ENCODE results near the gene FAM20B.

DNA sequence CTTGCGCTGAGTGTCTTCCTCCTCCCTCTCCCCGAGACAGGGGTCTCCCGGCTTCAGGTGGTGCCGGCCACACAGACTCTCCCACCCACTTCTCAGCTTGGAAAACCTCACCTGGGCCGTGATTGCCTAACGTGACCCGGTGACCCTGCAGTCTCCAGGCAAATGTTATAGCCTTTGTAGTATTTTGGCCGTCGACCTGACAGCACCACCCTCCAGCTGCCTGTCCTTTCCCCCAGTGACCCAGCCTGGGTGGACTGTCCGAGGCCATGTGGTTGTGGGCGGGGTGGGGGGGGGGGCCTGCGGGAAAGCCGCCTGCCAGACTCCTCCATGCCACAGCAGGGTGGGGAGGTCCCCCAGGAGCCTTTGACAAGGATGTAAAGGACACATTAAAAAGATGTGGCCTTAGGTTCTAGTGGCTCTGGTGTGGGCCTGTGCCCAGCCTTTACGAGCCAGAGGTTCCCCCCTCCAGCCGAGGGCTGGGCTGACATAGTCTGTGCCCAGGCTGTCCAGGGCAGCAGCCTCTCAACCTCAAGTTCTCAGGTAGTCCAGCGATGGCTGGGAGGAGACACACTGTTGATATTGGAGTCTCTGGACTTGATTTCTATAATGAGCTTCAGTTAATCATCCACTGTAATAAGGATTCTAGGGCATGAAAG, 64.3 kb downstream of the FAM20B start:
- TF ChIP-seq, protein P1, sequence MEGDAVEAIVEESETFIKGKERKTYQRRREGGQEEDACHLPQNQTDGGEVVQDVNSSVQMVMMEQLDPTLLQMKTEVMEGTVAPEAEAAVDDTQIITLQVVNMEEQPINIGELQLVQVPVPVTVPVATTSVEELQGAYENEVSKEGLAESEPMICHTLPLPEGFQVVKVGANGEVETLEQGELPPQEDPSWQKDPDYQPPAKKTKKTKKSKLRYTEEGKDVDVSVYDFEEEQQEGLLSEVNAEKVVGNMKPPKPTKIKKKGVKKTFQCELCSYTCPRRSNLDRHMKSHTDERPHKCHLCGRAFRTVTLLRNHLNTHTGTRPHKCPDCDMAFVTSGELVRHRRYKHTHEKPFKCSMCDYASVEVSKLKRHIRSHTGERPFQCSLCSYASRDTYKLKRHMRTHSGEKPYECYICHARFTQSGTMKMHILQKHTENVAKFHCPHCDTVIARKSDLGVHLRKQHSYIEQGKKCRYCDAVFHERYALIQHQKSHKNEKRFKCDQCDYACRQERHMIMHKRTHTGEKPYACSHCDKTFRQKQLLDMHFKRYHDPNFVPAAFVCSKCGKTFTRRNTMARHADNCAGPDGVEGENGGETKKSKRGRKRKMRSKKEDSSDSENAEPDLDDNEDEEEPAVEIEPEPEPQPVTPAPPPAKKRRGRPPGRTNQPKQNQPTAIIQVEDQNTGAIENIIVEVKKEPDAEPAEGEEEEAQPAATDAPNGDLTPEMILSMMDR (IDR thresholded peaks at IDR 0.05): no peak
- no peak for TF ChIP-seq EP300 (IDR thresholded peaks at IDR 0.05)
- TF ChIP-seq POLR2AphosphoS5 (IDR thresholded peaks at IDR 0.05): no peak
